Glutamatergic neuron (in vitro differentiated cells): ENCODE results near the gene MED29. TPM values are rescaled to one million over a fixed set of nuclear protein-coding genes. Genes with fewer than 3 reads are reported as not detected.

Experiments
- DNase-seq: peaks from one replicate; pipeline ENCODE4 v3.0.0; 2022
- H3K27ac Mint-ChIP-seq: one replicate; pipeline ENCODE4 v1.8.0; 2020; ENCODE audit warnings: mild to moderate bottlenecking, mixed read lengths, inconsistent platforms; ENCODE audit not compliant: unreplicated experiment
- H3K27me3 Mint-ChIP-seq: one replicate; pipeline ENCODE4 v1.8.0; 2020; ENCODE audit warnings: mild to moderate bottlenecking, moderate library complexity, mixed read lengths, inconsistent platforms; ENCODE audit not compliant: unreplicated experiment
- H3K36me3 Mint-ChIP-seq: one replicate; pipeline ENCODE4 v1.8.0; 2020; ENCODE audit warnings: mild to moderate bottlenecking, mixed read lengths, inconsistent platforms; ENCODE audit not compliant: unreplicated experiment
- H3K4me1 Mint-ChIP-seq: one replicate; pipeline ENCODE4 v1.8.0; 2020; ENCODE audit warnings: mild to moderate bottlenecking, low read depth, mixed read lengths, inconsistent platforms; ENCODE audit not compliant: unreplicated experiment
- H3K4me3 Mint-ChIP-seq: one replicate; pipeline ENCODE4 v1.8.0; 2020; ENCODE audit warnings: mild to moderate bottlenecking, mixed read lengths, inconsistent platforms; ENCODE audit not compliant: unreplicated experiment
- H3K9me3 Mint-ChIP-seq: one replicate; pipeline ENCODE4 v1.8.0; 2020; ENCODE audit warnings: mild to moderate bottlenecking, moderate library complexity, mixed read lengths, inconsistent platforms; ENCODE audit not compliant: unreplicated experiment
- CTCF ChIP-seq: fragments of 200-600 bp; sonication (generic); IDR thresholded peaks from one replicate; pipeline ENCODE4 v1.5.0; 2021; ENCODE audit not compliant: partially characterized antibody, unreplicated experiment
- total RNA-seq: library from RNA; stranded (reverse); fragmentation: NEBNext Ultra II Directional; extraction: Animal tissue kit (Norgen Biotek cat#: 25700); gene quantifications from one replicate; pipeline ENCODE4 v1.2.1, GENCODE V29; 2021; ENCODE audit not compliant: unreplicated experiment

MED29 gene
- total RNA-seq, 1 donor from 2014 or later = 30.1 TPM

- no peak for DNase-seq
- H3K36me3 Mint-ChIP-seq = peaks cover 5% of the 10 kb centered on the region
- H3K4me1 Mint-ChIP-seq = peaks cover 16% of the 10 kb centered on the region
- TF ChIP-seq CTCF = no peak
- no peaks in the 10 kb centered on the region for H3K27me3 Mint-ChIP-seq
- peak overlapping the region; percentile 3 for H3K27ac Mint-ChIP-seq
- H3K4me3 Mint-ChIP-seq = peak overlapping the region; percentile 43
- H3K9me3 Mint-ChIP-seq = no peaks in the 10 kb centered on the region
Observed at GRCh38 chr19:39352381-39353255, 38.6 kb upstream of the MED29 start.

DNA sequence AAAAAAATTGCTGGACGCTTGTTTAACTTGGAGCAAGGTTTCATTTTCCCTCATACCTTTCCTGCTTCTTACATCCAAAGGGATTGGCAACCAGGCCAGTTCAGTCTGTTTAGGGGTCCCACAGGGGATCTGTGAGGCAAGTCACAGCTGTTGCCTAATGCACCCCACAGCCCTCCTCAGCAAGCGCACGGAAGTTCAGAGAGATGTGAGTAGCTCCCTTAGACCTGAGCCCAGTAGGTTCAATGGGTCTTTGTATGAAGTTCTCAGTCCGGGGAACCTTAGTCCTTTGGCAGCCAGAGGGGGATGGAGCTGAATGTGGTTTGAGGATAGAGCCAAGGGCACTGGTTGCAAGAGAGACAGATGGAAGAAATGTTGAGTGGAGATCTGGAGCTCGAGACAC is 35.9 kb upstream of the MED29 start:
- no peak for DNase-seq
- H3K4me1 Mint-ChIP-seq = peaks cover 5% of the 10 kb centered on the region
- TF ChIP-seq CTCF = no peak
- no peak overlapping the region for H3K27ac Mint-ChIP-seq
- no peaks in the 10 kb centered on the region for H3K27me3 Mint-ChIP-seq
- H3K4me3 Mint-ChIP-seq = no peak overlapping the region
- H3K9me3 Mint-ChIP-seq = peaks cover under 1% of the 10 kb centered on the region
- H3K36me3 Mint-ChIP-seq = peaks cover 5% of the 10 kb centered on the region

DNA sequence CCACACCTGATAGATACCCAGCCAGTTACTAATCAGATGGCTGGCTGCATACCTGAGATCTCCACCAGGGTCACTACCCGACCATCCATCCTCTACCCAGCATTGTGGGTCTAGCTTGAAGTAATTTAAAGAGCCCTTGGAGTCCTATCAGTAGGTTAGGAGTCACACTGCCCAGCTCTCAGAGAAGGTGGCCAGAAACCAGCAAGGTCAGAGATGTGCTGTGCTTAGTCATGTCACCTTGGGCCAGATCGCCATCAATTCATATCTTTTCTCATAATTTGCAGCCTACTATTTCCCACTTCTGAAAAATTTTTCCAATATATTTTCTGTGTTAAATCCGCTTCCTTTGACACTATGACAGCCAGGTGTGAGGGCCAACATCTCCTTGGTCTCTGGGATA is 35.1 kb upstream of the MED29 start:
- Mint-ChIP-seq H3K27ac (no peak overlapping the region), H3K36me3 (peaks cover 5% of the 10 kb centered on the region)
- DNase-seq = no peak

GRCh38 chr19:39356647-39357046 is 34.5 kb upstream of the MED29 start:
- Mint-ChIP-seq H3K9me3 (peaks cover 1% of the 10 kb centered on the region), H3K4me1 (peaks cover 5% of the 10 kb centered on the region), H3K27ac (no peak overlapping the region), H3K4me3 (no peak overlapping the region), H3K27me3 (no peaks in the 10 kb centered on the region), H3K36me3 (peaks cover 5% of the 10 kb centered on the region)
- TF ChIP-seq CTCF = no peak
- no peak for DNase-seq

More for the DNA sequence above, 35.1 kb upstream of the MED29 start:
- no peak for TF ChIP-seq CTCF
- H3K27me3 Mint-ChIP-seq = no peaks in the 10 kb centered on the region
- no peak overlapping the region for H3K4me3 Mint-ChIP-seq
- H3K4me1 Mint-ChIP-seq = peaks cover 5% of the 10 kb centered on the region
- peaks cover 1% of the 10 kb centered on the region for H3K9me3 Mint-ChIP-seq

DNA sequence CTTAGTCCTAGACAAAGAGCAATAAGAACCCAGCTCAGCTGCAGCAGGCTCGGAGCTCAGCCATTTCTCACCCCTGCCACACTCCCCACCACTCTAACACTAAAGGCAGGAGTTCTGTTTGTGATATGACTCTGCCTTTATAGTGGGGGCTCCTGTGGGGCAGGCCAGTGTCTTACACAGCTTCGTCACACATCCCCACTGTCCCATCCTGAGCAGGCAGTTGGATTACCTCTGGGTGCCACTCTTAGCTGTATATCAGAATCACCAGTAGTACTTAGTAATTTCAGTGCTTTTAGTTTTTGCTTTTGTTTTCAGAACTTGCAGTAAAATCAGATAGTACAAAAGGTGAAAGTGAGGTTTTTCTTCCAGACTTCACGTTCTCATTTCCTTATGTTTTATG is 32.2 kb upstream of the MED29 start:
- no peaks in the 10 kb centered on the region for H3K4me1 Mint-ChIP-seq
- no peaks in the 10 kb centered on the region for H3K27me3 Mint-ChIP-seq
- no peak overlapping the region for H3K27ac Mint-ChIP-seq
- peaks cover 5% of the 10 kb centered on the region for H3K36me3 Mint-ChIP-seq
- TF ChIP-seq CTCF = no peak
- DNase-seq = no peak
- peaks cover 1% of the 10 kb centered on the region for H3K9me3 Mint-ChIP-seq
- H3K4me3 Mint-ChIP-seq = no peak overlapping the region
